Osteocyte (in vitro differentiated cells): Measurements from ENCODE around the gene PCDHGC5. TPM values are rescaled to one million over a fixed set of nuclear protein-coding genes. Genes with fewer than 3 reads are reported as not detected.

Source experiments
- DNase-seq: peaks from one replicate; pipeline ENCODE4 v3.0.0; 2021; ENCODE audit warnings: mixed read lengths; ENCODE audit not compliant: unreplicated experiment; ENCODE audit errors: extremely low spot score
- H3K27ac Mint-ChIP-seq: one replicate; pipeline ENCODE4 v1.8.0; 2021; ENCODE audit warnings: mild to moderate bottlenecking, mixed read lengths; ENCODE audit not compliant: unreplicated experiment
- H3K27me3 Mint-ChIP-seq: one replicate; pipeline ENCODE4 v1.8.0; 2021; ENCODE audit warnings: mixed read lengths; ENCODE audit not compliant: unreplicated experiment
- H3K36me3 Mint-ChIP-seq: one replicate; pipeline ENCODE4 v1.8.0; 2021; ENCODE audit warnings: mixed read lengths; ENCODE audit not compliant: unreplicated experiment
- H3K4me1 Mint-ChIP-seq: one replicate; pipeline ENCODE4 v1.8.0; 2021; ENCODE audit warnings: mixed read lengths; ENCODE audit not compliant: unreplicated experiment
- H3K4me3 Mint-ChIP-seq: one replicate; pipeline ENCODE4 v1.8.0; 2021; ENCODE audit warnings: mild to moderate bottlenecking, moderate library complexity, mixed read lengths; ENCODE audit not compliant: unreplicated experiment
- H3K9me3 Mint-ChIP-seq: one replicate; pipeline ENCODE4 v1.8.0; 2021; ENCODE audit warnings: mixed read lengths; ENCODE audit not compliant: unreplicated experiment
- CTCF ChIP-seq: fragments of 200-600 bp; sonication (generic); IDR thresholded peaks from 2 replicates; pipeline ENCODE4 v1.5.0; 2021; ENCODE audit warnings: antibody characterized with exemption, mild to moderate bottlenecking, moderate library complexity
- total RNA-seq: library from RNA; stranded (reverse); gene quantifications from 2 replicates; pipeline ENCODE4 v1.2.1, GENCODE V29; 2021

The PCDHGC5 gene
- total RNA-seq, 1 donor from 2014 or later, result 1.4 TPM

- no peaks in the 10 kb centered on the region for H3K27me3 Mint-ChIP-seq
- DNase-seq, result no peak
- no peaks in the 10 kb centered on the region for H3K9me3 Mint-ChIP-seq
- TF ChIP-seq CTCF, result no peak
- peaks cover 34% of the 10 kb centered on the region for H3K4me1 Mint-ChIP-seq
- no peak overlapping the region for H3K4me3 Mint-ChIP-seq
- H3K36me3 Mint-ChIP-seq, result peaks cover 21% of the 10 kb centered on the region
- H3K27ac Mint-ChIP-seq, result no peak overlapping the region
Observed at GRCh38 chr5:141490771-141491170, 1.9 kb downstream of the PCDHGC5 start.

GRCh38 chr5:141491323-141492167, 2.7 kb downstream of the PCDHGC5 start:
- peaks cover 17% of the 10 kb centered on the region for H3K36me3 Mint-ChIP-seq
- no peak overlapping the region for H3K4me3 Mint-ChIP-seq
- no peaks in the 10 kb centered on the region for H3K9me3 Mint-ChIP-seq
- no peak for DNase-seq
- H3K27ac Mint-ChIP-seq, result no peak overlapping the region
- no peak for TF ChIP-seq CTCF
- peaks cover 42% of the 10 kb centered on the region for H3K4me1 Mint-ChIP-seq
- H3K27me3 Mint-ChIP-seq, result no peaks in the 10 kb centered on the region

- DNase-seq, result no peak
- Mint-ChIP-seq H3K27me3 (no peaks in the 10 kb centered on the region), H3K4me1 (peaks cover 47% of the 10 kb centered on the region), H3K4me3 (no peak overlapping the region), H3K27ac (no peak overlapping the region), H3K36me3 (peaks cover 12% of the 10 kb centered on the region), H3K9me3 (no peaks in the 10 kb centered on the region)
- TF ChIP-seq CTCF, result no peak
Observed at GRCh38 chr5:141492168-141492885, 3.4 kb downstream of the PCDHGC5 start.

GRCh38 chr5:141493500-141494422, 4.9 kb downstream of the PCDHGC5 start:
- Mint-ChIP-seq H3K27ac (peak overlapping the region; percentile 91), H3K4me1 (peaks cover 54% of the 10 kb centered on the region), H3K36me3 (peaks cover 17% of the 10 kb centered on the region), H3K4me3 (no peak overlapping the region), H3K9me3 (no peaks in the 10 kb centered on the region), H3K27me3 (no peaks in the 10 kb centered on the region)
- DNase-seq, result no peak
- TF ChIP-seq CTCF, result no peak
